ENCODE measurements around the gene GMNN. TPM values are rescaled to one million over a fixed set of nuclear protein-coding genes. Genes with fewer than 3 reads are reported as not detected.

Gene GMNN
- total RNA-seq, 6 experiments from 2014 or later, result 17.2 to 33.3 (median 27.4) TPM

DNA sequence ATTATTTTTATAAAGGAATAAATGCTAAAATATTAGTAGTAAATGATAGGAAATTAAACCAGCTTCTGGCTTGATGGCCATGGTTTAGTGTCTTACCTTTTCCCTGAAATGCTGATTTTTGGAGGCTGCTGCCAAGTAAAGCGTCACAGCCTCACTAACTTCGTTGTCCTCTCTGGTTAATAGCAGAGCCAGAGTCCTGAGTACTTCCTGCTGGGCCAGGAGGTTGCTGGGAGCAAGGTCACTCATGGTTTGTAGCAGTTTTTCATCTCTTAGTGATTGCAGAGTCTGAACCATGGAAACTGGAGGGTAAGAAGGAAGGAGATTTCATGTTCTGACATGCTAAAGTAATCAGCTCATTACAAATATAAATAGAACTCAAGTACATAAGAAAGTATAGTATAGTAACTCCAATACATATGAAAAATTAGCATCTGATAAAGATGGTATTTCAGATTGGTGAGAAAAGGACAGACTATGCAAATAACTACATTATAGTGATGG lies 50.4 kb downstream of the GMNN start:
- H3K36me3 Mint-ChIP-seq (ENCODE audit: low read depth), result no peaks in the 10 kb centered on the region
- peaks cover 1% of the 10 kb centered on the region for H3K27me3 Mint-ChIP-seq (ENCODE audit: insufficient read depth)
- no peak for DNase-seq
- TF ChIP-seq, protein P1, sequence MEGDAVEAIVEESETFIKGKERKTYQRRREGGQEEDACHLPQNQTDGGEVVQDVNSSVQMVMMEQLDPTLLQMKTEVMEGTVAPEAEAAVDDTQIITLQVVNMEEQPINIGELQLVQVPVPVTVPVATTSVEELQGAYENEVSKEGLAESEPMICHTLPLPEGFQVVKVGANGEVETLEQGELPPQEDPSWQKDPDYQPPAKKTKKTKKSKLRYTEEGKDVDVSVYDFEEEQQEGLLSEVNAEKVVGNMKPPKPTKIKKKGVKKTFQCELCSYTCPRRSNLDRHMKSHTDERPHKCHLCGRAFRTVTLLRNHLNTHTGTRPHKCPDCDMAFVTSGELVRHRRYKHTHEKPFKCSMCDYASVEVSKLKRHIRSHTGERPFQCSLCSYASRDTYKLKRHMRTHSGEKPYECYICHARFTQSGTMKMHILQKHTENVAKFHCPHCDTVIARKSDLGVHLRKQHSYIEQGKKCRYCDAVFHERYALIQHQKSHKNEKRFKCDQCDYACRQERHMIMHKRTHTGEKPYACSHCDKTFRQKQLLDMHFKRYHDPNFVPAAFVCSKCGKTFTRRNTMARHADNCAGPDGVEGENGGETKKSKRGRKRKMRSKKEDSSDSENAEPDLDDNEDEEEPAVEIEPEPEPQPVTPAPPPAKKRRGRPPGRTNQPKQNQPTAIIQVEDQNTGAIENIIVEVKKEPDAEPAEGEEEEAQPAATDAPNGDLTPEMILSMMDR (IDR thresholded peaks at IDR 0.05), result no peak
- no peaks in the 10 kb centered on the region for H3K9me3 Mint-ChIP-seq
- H3K4me3 Mint-ChIP-seq, result no peak overlapping the region
- H3K4me1 Mint-ChIP-seq (ENCODE audit: low read depth), result peaks cover 10% of the 10 kb centered on the region; the same call in 1 of the 2 replicates
- H3K27ac Mint-ChIP-seq, result no peak overlapping the region

DNA sequence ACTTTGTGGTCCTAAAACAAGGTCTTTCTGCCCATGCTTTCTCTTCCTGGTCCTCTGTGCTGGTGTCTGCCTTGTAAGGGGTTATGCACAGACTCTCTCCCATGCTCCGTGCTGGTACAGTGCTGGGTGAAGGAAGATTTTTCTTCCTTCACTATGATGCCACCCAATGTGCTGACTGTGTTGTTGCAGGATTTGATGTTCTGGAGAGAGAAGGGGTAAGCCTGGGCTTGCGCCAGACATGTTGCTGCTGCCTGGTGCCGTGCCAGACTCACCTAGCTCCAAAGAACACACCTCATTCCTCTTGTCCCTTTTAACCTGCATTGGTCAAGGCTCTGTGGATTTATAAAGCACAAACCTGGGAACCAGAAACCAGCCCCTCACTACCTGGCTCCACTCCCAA lies 52.4 kb downstream of the GMNN start:
- Mint-ChIP-seq H3K4me1 (ENCODE audit: low read depth) (peaks cover 15% of the 10 kb centered on the region), H3K9me3 (no peaks in the 10 kb centered on the region), H3K36me3 (ENCODE audit: low read depth) (no peaks in the 10 kb centered on the region), H3K4me3 (no peak overlapping the region), H3K27me3 (ENCODE audit: insufficient read depth) (peaks cover 6% of the 10 kb centered on the region; the same call in 1 of the 2 replicates), H3K27ac (no peak overlapping the region)
- TF ChIP-seq, protein P1 (IDR thresholded peaks at IDR 0.05), result no peak
- DNase-seq, result no peak

DNA sequence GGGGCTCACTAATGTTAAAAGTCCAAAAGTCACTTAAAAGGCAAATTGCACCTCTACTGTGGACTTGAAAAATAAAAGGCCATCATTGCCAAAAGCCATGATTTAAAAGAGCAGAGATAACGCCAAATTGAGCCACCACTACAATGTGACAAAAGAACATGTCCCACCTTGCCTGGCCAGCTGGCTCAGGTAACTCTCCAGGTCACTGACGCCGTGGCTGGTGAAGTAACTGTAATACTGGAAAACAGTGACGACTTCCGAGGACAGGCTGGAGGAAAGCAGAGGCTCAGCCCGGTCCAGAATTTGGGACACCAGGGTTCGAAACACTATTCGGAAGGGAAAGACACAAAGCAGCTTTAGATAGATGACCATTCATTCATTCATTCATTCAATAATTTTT lies 53.2 kb downstream of the GMNN start:
- H3K27ac Mint-ChIP-seq, result no peak overlapping the region
- no peak overlapping the region for H3K4me3 Mint-ChIP-seq
- H3K9me3 Mint-ChIP-seq, result no peaks in the 10 kb centered on the region
- DNase-seq, result no peak
- peaks cover 6% of the 10 kb centered on the region for H3K27me3 Mint-ChIP-seq (ENCODE audit: insufficient read depth)
- no peaks in the 10 kb centered on the region for H3K36me3 Mint-ChIP-seq (ENCODE audit: low read depth)
- TF ChIP-seq, protein P1 (IDR thresholded peaks at IDR 0.05), result no peak
- H3K4me1 Mint-ChIP-seq (ENCODE audit: low read depth), result peaks cover 19% of the 10 kb centered on the region

DNA sequence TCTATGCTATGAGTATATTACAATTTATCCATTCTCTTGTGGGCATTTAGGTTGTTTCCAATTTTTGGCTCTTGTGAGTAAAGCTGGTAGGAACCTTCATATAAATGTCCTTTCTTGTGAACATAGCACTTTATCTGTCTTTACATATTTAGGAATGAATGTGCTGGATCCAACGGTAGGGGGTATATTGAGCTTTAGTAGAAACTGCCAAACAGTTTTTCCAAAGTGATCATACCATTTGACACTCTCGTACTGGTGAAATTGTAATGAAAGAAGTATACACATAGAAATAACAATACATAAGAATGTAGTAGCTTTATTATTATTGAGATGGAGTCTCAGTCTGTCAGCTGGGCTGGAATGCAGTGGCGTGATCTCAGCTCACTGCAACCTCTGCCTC lies 54.9 kb downstream of the GMNN start:
- H3K4me1 Mint-ChIP-seq (ENCODE audit: low read depth), result peaks cover 23% of the 10 kb centered on the region

DNA sequence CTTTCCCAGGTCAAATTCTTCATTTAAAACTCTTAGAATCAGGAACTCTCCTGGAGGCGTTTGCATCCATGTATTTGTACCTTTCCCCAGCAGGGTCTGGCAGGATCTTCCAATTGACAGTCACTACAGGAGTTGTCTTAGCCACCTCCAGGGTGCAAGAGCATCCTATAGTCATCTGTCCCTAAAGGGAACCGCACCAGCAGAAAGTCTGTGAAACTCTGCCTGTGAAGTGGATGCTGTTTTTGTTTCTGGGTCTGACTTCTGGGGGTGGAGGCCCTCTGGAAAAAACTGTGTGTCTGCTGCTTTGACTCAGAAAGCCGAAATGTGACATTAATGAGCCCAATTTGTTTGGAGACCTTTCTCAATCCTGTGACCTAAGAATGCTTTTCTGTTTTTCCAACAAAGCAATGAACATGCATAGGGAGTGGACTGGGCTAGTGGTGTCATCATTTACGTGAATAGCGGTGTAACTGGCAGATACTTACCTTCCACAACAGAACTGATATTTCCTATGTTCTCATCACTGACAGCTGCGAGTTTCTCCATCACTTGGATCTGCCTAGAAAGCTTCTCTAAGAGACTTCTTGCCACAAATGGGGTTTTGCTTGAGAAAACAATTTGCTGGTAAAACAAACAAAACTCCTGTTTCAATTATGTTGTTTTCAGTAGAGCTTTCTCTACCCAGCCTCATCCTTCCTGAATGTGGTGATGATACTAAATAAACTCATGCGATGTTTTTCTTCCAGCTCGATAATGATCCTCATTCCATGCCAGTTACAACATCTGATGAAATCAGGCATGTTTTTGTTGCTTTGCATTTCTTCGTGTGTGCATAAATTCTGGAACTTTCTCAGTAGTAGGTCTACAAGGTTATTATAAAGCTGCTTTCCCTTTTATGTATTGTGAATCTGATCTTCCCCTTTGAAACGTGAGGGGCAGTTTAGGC lies 57.3 kb downstream of the GMNN start:
- peak; percentile 8 for DNase-seq
- Mint-ChIP-seq H3K4me1 (ENCODE audit: low read depth) (peaks cover 23% of the 10 kb centered on the region), H3K27me3 (ENCODE audit: insufficient read depth) (peaks cover 21% of the 10 kb centered on the region), H3K4me3 (no peak overlapping the region), H3K36me3 (ENCODE audit: low read depth) (no peaks in the 10 kb centered on the region; the same call in 1 of the 2 replicates), H3K27ac (no peak overlapping the region), H3K9me3 (no peaks in the 10 kb centered on the region)
- TF ChIP-seq, protein P1 (IDR thresholded peaks at IDR 0.05), result no peak

More for the DNA sequence above, 54.9 kb downstream of the GMNN start:
- TF ChIP-seq, protein P1 (IDR thresholded peaks at IDR 0.05), result no peak
- H3K4me3 Mint-ChIP-seq, result no peak overlapping the region
- no peaks in the 10 kb centered on the region for H3K9me3 Mint-ChIP-seq
- no peak for DNase-seq
- H3K27me3 Mint-ChIP-seq (ENCODE audit: insufficient read depth), result peaks cover 6% of the 10 kb centered on the region
- H3K36me3 Mint-ChIP-seq (ENCODE audit: low read depth), result no peaks in the 10 kb centered on the region; the same call in 1 of the 2 replicates
- H3K27ac Mint-ChIP-seq, result no peak overlapping the region

All from HFFc6 (cell line).